Astrocyte of the spinal cord (primary cell): ENCODE data around the gene EXOC4.
A peak's percentile ranks its signal among the peaks of the same experiment; 100 is the strongest.

ENCODE experiments used
- DNase-seq: peaks from one replicate; pipeline ENCODE4 v3.0.0; 2011; ENCODE audit warnings: low read depth, low spot score
- H3K4me3 ChIP-seq: 2 replicates; pipeline ENCODE4 v1.5.1; 2011; ENCODE audit warnings: low read depth, mild to moderate bottlenecking, low read length, moderate library complexity
- in situ Hi-C: cut with HindIII; loops from 2 replicates; pipeline ENCODE4 v1.10.0; 2017; ENCODE audit warnings: low sequenced_read_pairs
- TF ChIP-seq, protein P1 (sequence below): IDR thresholded peaks from 2 replicates; pipeline ENCODE4 v1.5.1; 2012; ENCODE audit warnings: low read depth, mild to moderate bottlenecking, low read length, inconsistent platforms

EXOC4 gene

DNA sequence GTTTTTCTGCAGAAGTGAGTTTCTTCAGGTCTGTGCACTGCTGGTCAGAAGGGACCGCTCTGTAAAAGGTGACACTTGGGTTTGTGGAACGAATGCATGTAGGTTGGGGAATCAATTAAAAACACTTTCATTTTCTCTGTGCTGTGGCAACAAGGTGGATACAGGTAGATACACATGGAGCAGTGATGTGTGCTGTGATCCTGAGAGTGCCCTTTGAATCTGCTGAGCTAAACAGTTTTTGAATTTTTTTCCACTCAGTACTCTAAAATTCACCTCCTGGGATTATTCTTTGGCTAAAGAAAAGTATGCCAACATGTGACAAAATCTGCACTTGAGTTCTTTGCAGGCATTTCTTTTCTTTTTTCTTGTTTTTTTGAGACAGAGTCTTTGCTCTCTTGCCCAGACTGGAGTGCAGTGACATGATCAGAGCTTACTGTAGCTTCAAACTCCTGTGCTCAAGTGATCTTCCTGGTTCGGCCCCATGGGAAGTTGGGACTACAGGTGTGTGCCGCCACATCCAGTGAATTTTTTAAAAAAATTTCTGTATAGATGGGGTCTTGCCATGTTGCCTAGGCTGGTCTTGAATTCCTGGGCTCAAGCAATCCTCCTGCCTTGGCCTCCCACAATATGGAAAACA, 338.9 kb downstream of the EXOC4 start:
- no peak overlapping the region for H3K4me3 ChIP-seq
- TF ChIP-seq, protein P1, sequence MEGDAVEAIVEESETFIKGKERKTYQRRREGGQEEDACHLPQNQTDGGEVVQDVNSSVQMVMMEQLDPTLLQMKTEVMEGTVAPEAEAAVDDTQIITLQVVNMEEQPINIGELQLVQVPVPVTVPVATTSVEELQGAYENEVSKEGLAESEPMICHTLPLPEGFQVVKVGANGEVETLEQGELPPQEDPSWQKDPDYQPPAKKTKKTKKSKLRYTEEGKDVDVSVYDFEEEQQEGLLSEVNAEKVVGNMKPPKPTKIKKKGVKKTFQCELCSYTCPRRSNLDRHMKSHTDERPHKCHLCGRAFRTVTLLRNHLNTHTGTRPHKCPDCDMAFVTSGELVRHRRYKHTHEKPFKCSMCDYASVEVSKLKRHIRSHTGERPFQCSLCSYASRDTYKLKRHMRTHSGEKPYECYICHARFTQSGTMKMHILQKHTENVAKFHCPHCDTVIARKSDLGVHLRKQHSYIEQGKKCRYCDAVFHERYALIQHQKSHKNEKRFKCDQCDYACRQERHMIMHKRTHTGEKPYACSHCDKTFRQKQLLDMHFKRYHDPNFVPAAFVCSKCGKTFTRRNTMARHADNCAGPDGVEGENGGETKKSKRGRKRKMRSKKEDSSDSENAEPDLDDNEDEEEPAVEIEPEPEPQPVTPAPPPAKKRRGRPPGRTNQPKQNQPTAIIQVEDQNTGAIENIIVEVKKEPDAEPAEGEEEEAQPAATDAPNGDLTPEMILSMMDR, result no peak
- no peak for DNase-seq
- in situ Hi-C loops, result no loop called here

DNA sequence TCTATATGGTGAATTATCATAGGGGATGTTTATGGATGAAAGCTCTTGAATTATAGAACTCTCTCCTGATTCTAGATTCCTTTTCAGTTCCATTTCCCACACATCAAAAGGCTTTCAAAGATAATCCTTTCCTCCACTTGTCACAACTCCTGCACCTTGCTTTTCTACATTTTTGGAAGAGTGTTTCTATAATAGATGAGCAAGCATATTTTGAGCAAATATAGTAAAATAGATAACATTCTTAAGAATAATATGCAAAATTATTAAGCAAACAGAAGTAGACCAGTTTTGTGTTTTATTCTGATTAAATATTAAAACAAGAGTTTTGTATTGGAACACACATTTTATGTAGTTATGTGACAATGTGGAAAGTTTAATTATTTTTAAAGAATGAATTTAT, 340.7 kb downstream of the EXOC4 start:
- DNase-seq, result no peak
- in situ Hi-C loops, result no loop called here
- TF ChIP-seq, protein P1, result no peak
- no peak overlapping the region for H3K4me3 ChIP-seq

DNA sequence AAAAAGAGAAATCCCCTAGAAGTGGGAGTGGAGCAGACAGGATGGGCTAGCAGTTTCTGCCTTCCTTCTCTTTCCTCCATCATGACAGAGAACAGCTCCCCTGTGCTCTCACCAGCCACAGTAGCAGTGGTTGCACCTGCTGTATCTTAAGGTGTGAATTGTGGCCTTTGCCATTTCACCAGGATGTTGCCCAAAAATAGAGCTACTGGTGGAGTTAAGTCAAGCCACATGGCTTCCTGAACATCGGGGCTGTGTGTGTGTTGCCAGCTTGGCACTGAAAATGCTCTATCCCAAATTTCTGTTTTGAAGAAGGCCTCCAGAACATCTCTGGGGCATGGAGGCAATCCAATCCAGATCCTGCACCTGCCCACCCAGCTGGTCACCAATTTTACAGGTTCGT, 348.7 kb downstream of the EXOC4 start:
- TF ChIP-seq, protein P1, result no peak
- H3K4me3 ChIP-seq, result no peak overlapping the region
- DNase-seq, result no peak
- in situ Hi-C loops, result no loop called here

DNA sequence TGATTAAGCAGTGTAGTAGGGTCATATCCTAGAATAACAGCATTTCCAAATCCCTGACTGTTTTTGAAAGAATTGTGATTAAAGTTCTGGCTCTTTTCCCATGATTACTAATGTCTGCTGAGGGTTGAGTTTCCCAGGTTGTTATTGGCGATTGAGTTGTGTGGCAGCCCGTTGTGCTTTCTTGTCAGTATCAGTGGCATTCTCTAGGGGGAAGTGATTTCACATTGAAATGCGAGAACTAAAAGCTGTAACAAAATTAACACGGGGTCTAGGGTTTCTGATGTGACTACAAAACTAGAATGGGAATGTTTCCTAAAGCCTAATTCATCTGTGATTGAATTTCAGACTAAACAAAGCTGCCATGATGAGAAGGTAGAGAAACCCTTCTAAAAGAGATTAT, 349.4 kb downstream of the EXOC4 start:
- H3K4me3 ChIP-seq, result no peak overlapping the region
- TF ChIP-seq, protein P1, result no peak
- DNase-seq, result peak; percentile 66
- in situ Hi-C loops, result no loop called here

DNA sequence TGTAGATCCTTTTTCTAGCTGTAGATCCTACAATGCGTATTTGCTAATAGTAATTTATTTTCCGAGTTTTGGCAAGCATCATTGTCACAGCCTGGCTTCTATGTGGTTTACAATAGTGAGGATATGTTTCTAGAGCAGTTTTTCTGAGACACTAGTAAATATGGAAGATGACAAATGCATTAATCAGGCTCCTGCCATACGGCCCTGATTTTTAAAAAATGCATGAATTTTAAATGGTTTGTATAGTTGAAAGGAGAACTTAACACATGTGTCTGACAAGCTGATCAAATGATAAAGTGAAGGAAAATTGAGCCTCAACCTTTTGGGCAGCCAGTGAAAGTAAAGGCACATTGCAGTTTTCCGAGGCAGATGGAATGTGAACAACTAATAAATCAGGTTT, 354.1 kb downstream of the EXOC4 start:
- TF ChIP-seq, protein P1, result no peak
- in situ Hi-C loops, result no loop called here
- no peak for DNase-seq
- H3K4me3 ChIP-seq, result no peak overlapping the region

DNA sequence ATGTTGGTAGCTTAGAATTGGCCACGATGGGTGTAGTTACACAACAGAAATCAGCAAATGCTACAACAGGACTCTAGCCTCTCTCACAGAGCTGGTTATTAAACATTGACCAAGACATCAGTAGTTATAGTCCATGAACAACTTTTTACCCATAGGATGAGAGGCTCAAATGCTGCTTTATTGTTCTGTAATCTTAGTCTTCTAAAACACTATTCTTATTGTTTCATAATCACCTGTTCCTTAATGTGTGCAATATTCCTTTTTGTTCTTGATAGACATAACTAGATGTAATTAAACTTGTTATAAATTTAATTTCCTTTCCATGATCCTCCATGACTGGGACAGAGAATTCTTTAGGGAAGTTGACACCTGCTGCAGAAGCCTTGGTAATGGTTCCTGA, 356.9 kb downstream of the EXOC4 start:
- DNase-seq, result no peak
- TF ChIP-seq, protein P1, result no peak
- in situ Hi-C loops, result no loop called here
- no peak overlapping the region for H3K4me3 ChIP-seq

DNA sequence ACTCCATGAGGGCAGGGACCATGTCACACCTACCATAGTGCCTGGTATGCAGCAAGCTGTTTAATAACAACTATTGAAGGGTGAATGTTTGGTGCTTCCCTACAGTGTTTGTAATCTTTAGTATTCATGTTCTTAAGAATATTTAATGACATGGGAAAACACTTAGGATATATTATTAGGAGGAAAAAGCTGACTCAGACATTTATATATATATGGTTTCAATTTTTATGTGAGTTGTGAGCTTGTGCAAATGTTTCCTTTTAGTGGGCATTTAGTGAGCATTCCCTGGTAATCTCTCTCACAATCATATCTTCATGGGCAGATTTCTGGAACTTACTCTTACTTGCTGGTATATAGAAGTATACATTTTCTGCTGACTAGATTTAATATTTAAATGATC, 359.1 kb downstream of the EXOC4 start:
- TF ChIP-seq, protein P1, result no peak
- no peak overlapping the region for H3K4me3 ChIP-seq
- in situ Hi-C loops, result no loop called here
- no peak for DNase-seq
